Effector memory CD8-positive, alpha-beta T cell (primary cell): Measurements from ENCODE around the gene MTHFD1L.

Source experiments
- ATAC-seq: fragments of 150-1000 bp; cut with Tn5 transposase; replicated peaks from 2 replicates; pipeline ENCODE4 v1.10.0; 2021; ENCODE audit warnings: mild to moderate bottlenecking, moderate library complexity
- DNase-seq, 3 experiments: peaks; one replicate each; pipeline ENCODE4 v3.0.0; 2021
- H3K27ac Mint-ChIP-seq, 2 donors: one replicate each; pipeline ENCODE4 v1.8.0; 2022; ENCODE audit warnings: mild to moderate bottlenecking in 2 of 2, mixed read lengths in 2 of 2, moderate library complexity in 2 of 2
- H3K27me3 Mint-ChIP-seq, 2 donors: one replicate each; pipeline ENCODE4 v1.8.0; 2022; ENCODE audit warnings: mixed read lengths in 2 of 2
- H3K36me3 Mint-ChIP-seq: one replicate; pipeline ENCODE4 v1.8.0; 2022; ENCODE audit warnings: mild to moderate bottlenecking, moderate library complexity, mixed read lengths; ENCODE audit not compliant: insufficient read depth
- H3K4me1 Mint-ChIP-seq, 2 donors: one replicate each; pipeline ENCODE4 v1.8.0; 2022; ENCODE audit warnings: low read depth in 2 of 2, mixed read lengths in 2 of 2
- H3K4me3 Mint-ChIP-seq, 2 donors: one replicate each; pipeline ENCODE4 v1.8.0; 2022; ENCODE audit warnings: mild to moderate bottlenecking in 2 of 2, mixed read lengths in 2 of 2, moderate library complexity in 2 of 2
- H3K9me3 Mint-ChIP-seq, 2 donors: one replicate each; pipeline ENCODE4 v1.8.0; 2022; ENCODE audit warnings: mixed read lengths in 2 of 2

Gene MTHFD1L

DNA sequence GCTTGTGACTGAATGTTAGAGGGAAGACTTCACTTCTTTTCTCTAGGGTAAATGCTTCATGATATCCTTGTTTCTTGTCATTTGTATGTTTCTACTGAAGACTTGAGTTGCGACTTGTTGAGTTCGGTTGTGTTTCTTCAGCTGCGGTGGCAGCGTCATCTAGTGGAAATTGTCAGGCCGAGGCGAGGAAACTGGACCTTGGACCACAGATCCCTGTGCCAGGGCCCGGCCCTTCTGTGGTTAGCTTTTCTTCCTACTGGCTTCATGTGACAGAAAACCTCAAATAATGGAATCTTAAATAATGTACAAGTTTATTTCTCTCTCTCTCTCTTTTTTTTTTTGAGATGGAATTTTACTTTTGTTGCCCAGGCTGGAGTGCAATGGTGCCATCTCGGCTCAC lies 12.4 kb downstream of the MTHFD1L start:
- Mint-ChIP-seq H3K4me3 (no peak overlapping the region), H3K27me3 (no peaks in the 10 kb centered on the region), H3K27ac (no peak overlapping the region), H3K9me3 (no peaks in the 10 kb centered on the region), H3K36me3 (no peaks in the 10 kb centered on the region), H3K4me1 (no peaks in the 10 kb centered on the region)
- no peak for DNase-seq
- no peak for ATAC-seq

DNA sequence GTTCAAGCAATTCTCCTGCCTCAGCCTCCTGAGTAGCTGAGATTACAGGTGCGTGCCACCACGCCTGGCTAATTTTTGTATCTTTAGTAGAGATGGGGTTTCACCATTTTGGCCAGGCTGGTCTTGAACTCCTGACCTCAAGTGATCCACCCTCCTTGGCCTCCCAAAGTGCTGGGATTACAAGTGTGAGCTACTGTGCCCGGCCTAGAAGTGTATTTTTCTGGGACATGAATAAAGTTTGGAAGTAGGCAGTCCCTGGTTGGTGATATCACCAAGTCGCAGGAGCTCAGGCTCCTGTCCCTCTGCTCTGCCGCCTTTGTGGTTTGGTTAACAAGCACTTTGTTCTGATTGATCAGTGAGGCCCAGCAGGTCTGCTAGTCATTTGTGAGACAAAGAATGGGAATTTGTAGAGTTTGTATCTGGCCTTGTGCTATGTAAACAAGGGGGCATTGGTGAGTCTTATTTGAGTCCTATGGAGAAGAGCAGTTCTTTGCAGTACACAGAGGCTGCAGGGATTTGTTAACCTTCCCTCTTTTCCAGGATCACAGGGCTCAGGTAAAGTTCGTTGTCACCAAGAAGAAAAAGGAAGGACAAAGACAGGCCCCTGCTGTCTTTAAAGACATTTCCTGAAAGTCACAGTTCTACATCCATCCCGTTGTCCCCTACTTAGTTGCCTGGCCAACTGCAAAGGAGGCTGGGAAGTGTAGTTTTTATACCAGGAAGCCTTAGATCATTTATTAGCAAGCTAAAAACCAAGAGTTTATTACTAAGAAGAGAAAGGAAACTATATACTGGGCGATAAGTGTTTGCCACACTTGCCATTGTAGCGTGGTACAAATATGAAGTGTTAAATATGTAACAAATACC lies 13.1 kb downstream of the MTHFD1L start:
- no peaks in the 10 kb centered on the region for H3K36me3 Mint-ChIP-seq
- H3K27me3 Mint-ChIP-seq = no peaks in the 10 kb centered on the region
- no peaks in the 10 kb centered on the region for H3K9me3 Mint-ChIP-seq
- no peak overlapping the region for H3K27ac Mint-ChIP-seq
- DNase-seq (no peak), ATAC-seq (no peak)
- H3K4me3 Mint-ChIP-seq = no peak overlapping the region
- no peaks in the 10 kb centered on the region for H3K4me1 Mint-ChIP-seq

DNA sequence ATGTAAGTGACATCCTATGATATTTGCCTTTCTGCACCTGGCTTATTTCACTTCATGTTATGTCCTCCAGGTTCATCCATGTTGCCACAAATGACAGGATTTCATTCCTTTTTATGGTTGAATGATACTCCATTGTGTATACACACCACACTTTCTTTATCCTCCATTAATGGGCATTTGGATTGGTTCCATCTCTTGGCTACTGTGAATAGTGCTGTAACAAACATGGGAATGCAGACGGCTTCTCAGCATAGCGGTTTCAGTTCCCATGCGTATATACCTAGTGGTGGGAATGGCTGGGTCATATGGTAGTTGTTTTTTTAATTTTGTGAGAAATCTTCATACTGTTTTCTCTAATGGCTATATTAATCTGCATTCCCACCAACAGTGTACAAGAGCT lies 14.8 kb downstream of the MTHFD1L start:
- Mint-ChIP-seq H3K9me3 (no peaks in the 10 kb centered on the region), H3K27me3 (no peaks in the 10 kb centered on the region), H3K4me1 (no peaks in the 10 kb centered on the region), H3K36me3 (no peaks in the 10 kb centered on the region), H3K27ac (no peak overlapping the region), H3K4me3 (no peak overlapping the region)
- ATAC-seq (no peak), DNase-seq (no peak)

DNA sequence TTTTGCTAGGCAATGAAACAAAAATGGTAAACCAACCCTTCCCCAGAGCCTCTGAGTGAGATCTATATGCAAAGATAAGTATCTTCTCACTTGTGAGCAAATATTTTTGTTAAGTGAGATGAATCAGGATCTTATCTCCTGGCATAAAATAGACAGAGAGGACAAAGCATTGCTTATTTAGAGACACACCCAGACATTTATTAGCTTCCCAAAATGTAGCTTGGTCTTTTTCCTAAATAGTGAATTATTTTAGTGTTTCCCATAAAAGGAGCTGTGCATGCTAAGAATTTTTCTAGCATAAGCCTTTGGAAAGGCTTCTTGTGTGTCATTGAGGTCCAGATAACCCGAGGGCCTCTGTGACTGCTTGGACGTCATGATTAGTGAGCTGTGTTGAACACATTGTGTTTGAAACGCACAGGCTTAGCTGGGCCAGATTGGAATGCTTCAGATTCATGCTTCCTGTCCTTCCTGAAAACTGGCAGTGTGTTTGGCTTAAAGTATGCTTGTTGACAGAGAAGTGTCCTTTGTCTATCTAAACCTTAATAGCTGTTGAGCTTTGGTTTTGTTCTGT lies 16.5 kb downstream of the MTHFD1L start:
- Mint-ChIP-seq H3K9me3 (no peaks in the 10 kb centered on the region), H3K27me3 (no peaks in the 10 kb centered on the region), H3K36me3 (peaks cover 9% of the 10 kb centered on the region), H3K4me1 (no peaks in the 10 kb centered on the region), H3K27ac (no peak overlapping the region), H3K4me3 (no peak overlapping the region)
- DNase-seq (no peak), ATAC-seq (no peak)

DNA sequence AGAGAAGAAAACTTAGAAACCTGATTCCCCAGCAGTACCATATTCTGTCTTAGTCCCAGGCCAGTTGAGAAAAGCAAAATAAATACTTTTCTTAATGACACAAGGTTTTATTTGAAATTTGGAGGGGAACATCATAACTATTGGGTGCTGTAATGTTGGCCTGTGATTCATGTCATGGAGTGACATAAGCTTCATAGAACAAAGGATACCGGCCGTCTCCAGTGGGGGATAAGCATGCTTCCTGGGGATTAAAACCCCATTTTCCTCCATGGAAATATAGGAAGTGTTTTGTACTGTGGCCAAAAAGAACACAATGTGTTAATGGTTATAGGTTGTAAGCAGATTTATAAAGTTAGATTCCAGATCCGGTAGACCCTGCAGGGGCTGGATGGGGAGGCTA lies 18.0 kb downstream of the MTHFD1L start:
- no peak overlapping the region for H3K27ac Mint-ChIP-seq
- no peaks in the 10 kb centered on the region for H3K9me3 Mint-ChIP-seq
- DNase-seq (no peak), ATAC-seq (no peak)
- no peak overlapping the region for H3K4me3 Mint-ChIP-seq
- peaks cover 10% of the 10 kb centered on the region for H3K36me3 Mint-ChIP-seq
- no peaks in the 10 kb centered on the region for H3K4me1 Mint-ChIP-seq
- no peaks in the 10 kb centered on the region for H3K27me3 Mint-ChIP-seq

DNA sequence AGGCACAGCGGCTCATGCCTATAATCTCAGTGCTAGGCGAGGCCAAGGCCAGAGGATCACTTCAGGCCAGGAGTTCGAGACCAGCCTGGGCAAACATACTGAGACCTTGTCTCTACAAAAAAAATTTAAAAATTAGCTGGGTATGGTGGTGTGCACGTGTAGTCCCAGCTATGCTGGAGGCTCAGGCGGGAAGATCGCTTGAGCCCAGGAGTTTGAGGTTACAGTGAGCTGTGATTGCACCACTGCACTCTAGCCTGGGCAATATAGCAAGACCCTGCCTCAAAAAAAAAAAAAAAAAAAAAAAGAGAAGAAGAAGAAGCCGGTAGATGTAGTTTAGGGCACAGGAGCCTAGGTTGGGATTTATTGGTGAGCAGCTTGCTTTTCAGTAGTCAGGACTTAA lies 20.7 kb downstream of the MTHFD1L start:
- Mint-ChIP-seq H3K4me1 (no peaks in the 10 kb centered on the region), H3K27me3 (no peaks in the 10 kb centered on the region), H3K9me3 (no peaks in the 10 kb centered on the region), H3K36me3 (peaks cover 16% of the 10 kb centered on the region), H3K4me3 (no peak overlapping the region), H3K27ac (no peak overlapping the region)
- ATAC-seq = no peak
- no peak for DNase-seq

DNA sequence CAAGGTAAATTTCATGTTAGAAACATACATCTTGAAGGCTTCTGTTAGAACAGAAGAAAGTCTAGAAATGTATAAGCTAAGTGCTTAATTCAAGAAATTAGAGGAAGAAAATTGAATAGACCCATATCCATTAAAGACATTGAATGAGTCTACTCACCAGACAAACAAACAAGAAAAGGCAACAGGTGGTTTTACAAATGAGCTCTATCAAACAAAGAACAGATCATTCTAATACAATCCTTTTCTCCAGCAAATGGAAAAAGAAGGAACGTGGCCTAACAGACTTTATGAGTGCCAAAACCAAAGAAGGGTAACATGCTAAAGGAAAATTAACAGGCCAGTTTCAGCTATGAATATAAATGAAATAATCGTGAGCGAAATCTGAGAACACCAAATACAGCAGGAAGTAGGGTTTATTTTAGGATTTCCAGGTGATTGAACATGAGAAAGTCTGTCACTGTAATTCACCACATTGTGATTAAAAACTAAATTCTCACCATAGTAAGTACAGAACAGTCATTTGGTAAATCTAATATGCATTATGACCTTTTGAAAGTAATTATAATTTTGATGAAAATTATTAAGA lies 22.6 kb downstream of the MTHFD1L start:
- no peak overlapping the region for H3K4me3 Mint-ChIP-seq
- no peaks in the 10 kb centered on the region for H3K4me1 Mint-ChIP-seq
- ATAC-seq (no peak), DNase-seq (no peak)
- H3K27ac Mint-ChIP-seq = no peak overlapping the region
- H3K27me3 Mint-ChIP-seq = no peaks in the 10 kb centered on the region
- no peaks in the 10 kb centered on the region for H3K9me3 Mint-ChIP-seq
- peaks cover 16% of the 10 kb centered on the region for H3K36me3 Mint-ChIP-seq

DNA sequence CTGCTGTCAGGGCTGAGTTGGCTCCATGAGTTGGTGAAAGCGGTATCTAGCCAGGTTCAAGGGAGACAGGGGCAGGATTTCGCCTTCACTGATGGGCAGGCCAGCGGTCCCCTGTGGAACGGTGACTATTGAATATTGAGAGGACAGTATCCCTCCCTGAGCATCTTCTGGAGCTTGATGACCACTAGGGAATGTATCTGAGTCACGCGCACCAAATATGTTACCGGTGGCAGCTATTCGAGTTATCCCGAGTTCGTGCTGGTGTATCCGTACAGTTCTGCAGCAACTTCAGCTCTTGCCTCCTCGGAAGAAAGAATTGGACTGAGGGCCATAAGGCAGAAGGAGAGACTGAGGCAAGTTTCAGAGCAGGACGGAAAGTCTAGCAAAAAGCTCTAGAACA lies 24.8 kb downstream of the MTHFD1L start:
- no peaks in the 10 kb centered on the region for H3K27me3 Mint-ChIP-seq
- H3K36me3 Mint-ChIP-seq = peaks cover 16% of the 10 kb centered on the region
- DNase-seq = no peak
- ATAC-seq = no peak
- no peak overlapping the region for H3K27ac Mint-ChIP-seq
- peaks cover 6 to 7% of the 10 kb centered on the region in 2 donors for H3K4me1 Mint-ChIP-seq
- H3K4me3 Mint-ChIP-seq = no peak overlapping the region
- no peaks in the 10 kb centered on the region for H3K9me3 Mint-ChIP-seq

DNA sequence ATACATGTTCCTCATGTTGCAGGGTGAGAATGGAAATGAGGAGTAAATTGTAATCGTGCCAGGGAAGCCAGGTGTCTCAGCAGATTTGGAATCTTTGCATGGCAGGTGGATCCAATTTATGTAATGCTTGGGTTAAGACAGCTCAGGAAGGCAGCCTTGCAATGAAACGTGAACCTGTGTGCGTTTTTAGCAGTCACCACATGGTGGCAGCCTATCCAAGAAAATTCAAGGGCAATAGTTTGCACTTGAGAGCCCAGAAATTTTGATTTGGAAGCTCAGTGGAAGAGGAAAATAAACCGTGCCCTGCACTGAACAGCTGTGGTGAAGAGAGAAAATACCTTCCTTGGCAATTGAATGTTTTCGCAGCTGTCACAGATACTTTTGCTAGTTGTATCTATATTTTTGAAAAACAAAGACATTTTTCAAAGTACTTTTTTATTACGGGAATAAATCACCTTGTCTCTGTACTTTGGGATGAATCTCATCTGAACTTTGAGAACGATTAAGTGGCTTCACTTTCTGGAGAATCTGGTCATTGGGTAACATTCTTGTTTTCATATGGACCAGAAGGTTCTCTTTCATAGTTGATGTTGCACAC lies 26.5 kb downstream of the MTHFD1L start:
- H3K36me3 Mint-ChIP-seq = peaks cover 7% of the 10 kb centered on the region
- no peak overlapping the region for H3K27ac Mint-ChIP-seq
- no peak overlapping the region for H3K4me3 Mint-ChIP-seq
- peak; percentile 47 to 56 (median 55) for DNase-seq
- no peaks in the 10 kb centered on the region for H3K9me3 Mint-ChIP-seq
- H3K27me3 Mint-ChIP-seq = no peaks in the 10 kb centered on the region
- peak; percentile 63 for ATAC-seq
- peaks cover 8 to 16% of the 10 kb centered on the region in 2 donors for H3K4me1 Mint-ChIP-seq

DNA sequence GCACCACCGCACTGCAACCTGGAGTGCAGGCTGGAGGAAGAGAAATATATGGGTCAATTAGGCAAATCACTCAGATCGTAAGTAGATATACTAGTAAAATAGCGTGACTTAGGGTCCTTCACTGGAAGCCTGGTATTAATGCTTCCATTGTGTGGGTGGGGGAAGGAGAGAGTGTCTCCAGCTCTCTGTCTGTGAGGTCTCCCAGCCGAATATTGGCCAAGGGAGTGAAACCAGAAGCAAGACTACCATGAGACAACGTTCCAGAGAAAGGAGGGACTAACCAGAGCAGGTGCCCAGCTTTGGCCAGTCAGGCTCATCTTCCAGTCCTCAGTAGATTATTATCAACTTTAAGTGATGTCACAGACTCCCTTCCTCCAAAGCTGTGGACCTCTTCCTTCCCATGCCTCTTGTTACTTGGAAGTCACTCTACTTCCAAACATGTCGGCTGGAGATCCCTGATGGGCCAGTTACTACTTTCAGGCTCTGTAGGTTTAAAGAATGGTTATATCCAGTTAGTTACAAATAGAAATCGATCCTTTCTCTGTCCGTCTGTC lies 28.8 kb downstream of the MTHFD1L start:
- Mint-ChIP-seq H3K4me1 (peaks cover 8 to 16% of the 10 kb centered on the region in 2 donors), H3K36me3 (peaks cover 2% of the 10 kb centered on the region)

DNA sequence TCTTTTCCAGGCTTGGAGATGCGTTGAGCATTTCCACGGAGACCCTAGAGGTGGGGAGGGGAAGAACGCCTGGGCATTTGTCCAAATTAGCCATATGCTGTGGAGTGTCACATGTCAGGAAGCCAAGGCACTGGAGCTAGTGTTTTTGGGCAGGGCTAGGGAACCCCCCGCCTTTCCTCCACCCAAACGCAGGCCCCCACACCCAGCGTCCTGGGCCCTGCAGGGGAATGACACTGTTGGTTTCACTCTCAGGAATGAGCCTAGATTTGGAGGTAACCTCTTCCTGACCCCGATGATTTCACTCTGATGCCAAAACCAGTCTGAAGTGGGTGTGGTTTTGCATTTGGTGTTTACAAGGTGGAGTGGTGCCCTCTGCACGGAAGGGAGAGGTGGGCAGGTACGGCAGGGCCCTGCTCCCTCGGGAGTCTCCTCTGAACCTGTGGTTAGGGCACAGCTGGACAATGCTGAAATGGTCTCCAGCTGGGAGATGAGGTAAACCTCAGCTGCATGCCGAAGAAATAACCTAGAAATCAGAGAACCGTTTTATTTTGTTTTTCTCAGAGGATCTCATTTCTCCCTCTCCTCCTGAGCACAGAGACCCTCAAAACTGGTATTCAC lies 29.5 kb downstream of the MTHFD1L start:
- Mint-ChIP-seq H3K4me3 (peak overlapping the region in 1 of 2 donors; percentile 30), H3K36me3 (peaks cover 6% of the 10 kb centered on the region), H3K4me1 (peaks cover 8 to 16% of the 10 kb centered on the region in 2 donors), H3K27me3 (no peaks in the 10 kb centered on the region), H3K27ac (peak overlapping the region; percentile 20 to 63), H3K9me3 (no peaks in the 10 kb centered on the region)
- ATAC-seq = peak; percentile 65
- no peak for DNase-seq

More for the DNA sequence above, 28.8 kb downstream of the MTHFD1L start:
- ATAC-seq (no peak), DNase-seq (no peak)
- no peaks in the 10 kb centered on the region for H3K9me3 Mint-ChIP-seq
- no peak overlapping the region for H3K4me3 Mint-ChIP-seq
- H3K27ac Mint-ChIP-seq = no peak overlapping the region
- no peaks in the 10 kb centered on the region for H3K27me3 Mint-ChIP-seq

DNA sequence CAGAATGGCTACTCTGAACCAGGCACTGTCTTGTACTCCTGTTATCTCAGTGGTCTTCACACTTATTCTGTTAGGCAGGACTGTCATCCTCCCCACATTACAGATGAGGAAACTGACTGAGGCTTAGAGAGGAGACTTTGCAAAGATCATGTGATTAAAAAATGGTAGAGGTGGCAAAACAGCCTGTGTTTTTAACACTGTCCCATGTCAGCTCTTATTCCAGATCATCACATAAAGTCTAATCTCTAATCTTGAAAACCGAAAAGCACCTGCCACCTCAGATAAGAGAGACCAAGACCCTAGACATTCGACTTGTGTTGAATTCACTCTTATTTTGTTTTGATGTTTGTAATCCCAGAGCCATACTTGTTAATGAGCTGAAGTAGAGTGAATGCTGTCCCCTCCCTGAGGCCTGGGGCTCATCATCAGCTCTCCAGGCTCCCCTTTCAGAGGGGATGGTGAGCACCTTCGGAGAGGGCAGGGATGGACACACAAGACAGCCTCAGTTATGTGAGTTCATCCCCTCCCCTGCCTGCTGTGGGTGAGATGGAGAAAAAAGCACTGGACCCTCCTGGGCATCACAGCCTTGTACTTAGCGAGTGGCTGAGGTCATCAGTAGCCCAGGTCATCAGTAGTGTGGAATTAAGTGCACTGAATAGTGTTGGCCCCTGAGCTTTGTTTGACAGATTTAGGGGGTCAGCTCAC lies 30.6 kb downstream of the MTHFD1L start:
- peaks cover 3% of the 10 kb centered on the region for H3K36me3 Mint-ChIP-seq
- H3K4me1 Mint-ChIP-seq = peaks cover 8 to 16% of the 10 kb centered on the region in 2 donors
- H3K27ac Mint-ChIP-seq = no peak overlapping the region
- no peaks in the 10 kb centered on the region for H3K9me3 Mint-ChIP-seq
- DNase-seq (no peak), ATAC-seq (peak; percentile 27)
- no peaks in the 10 kb centered on the region for H3K27me3 Mint-ChIP-seq
- no peak overlapping the region for H3K4me3 Mint-ChIP-seq
